BLaER1 treated with 17β-estradiol and CSF1 and Interleukin-3, amounts not matched to agents 10 nM and 100 nM (cell line): ENCODE data around the gene MDM4.
"Not testable (repeated sequence)": the region's sequence is repeated elsewhere in the genome, so short reads cannot be mapped to it uniquely, and the experiment has no call there.

Experiments
- H3K27ac ChIP-seq, 11 experiments: shearing (Covaris generic); formaldehyde crosslinking; 2 replicates each; pipeline ENCODE4 v1.8.1; 2022
- H3K27me3 ChIP-seq, 11 experiments: shearing (Covaris generic); formaldehyde crosslinking; 2 replicates each; pipeline ENCODE4 v1.8.1; 2022
- H3K36me3 ChIP-seq, 11 experiments: shearing (Covaris generic); formaldehyde crosslinking; 2 replicates each; pipeline ENCODE4 v1.8.1; 2022
- H3K4me1 ChIP-seq, 10 experiments: shearing (Covaris generic); formaldehyde crosslinking; 2 replicates each; pipeline ENCODE4 v1.8.1; 2022
- H3K4me2 ChIP-seq, 11 experiments: shearing (Covaris generic); formaldehyde crosslinking; 2 replicates each; pipeline ENCODE4 v1.8.1; 2022
- H3K4me3 ChIP-seq, 10 experiments: shearing (Covaris generic); formaldehyde crosslinking; 2 replicates each; pipeline ENCODE4 v1.8.1; 2022
- H3K9ac ChIP-seq, 11 experiments: shearing (Covaris generic); formaldehyde crosslinking; 2 replicates each; pipeline ENCODE4 v1.8.1; 2022
- H3K9me3 ChIP-seq, 11 experiments: shearing (Covaris generic); formaldehyde crosslinking; replicated peaks in 1 of 11; 2 replicates each; pipeline ENCODE4 v1.8.1; 2022
- H4K20me1 ChIP-seq, 11 experiments: shearing (Covaris generic); formaldehyde crosslinking; 2 replicates each; pipeline ENCODE4 v1.8.1; 2022
- Cebpa-rat ChIP-seq, 11 experiments: shearing (Covaris generic); IDR thresholded peaks; 2 replicates each; pipeline ENCODE4 v1.8.1; 2022

MDM4 gene

DNA sequence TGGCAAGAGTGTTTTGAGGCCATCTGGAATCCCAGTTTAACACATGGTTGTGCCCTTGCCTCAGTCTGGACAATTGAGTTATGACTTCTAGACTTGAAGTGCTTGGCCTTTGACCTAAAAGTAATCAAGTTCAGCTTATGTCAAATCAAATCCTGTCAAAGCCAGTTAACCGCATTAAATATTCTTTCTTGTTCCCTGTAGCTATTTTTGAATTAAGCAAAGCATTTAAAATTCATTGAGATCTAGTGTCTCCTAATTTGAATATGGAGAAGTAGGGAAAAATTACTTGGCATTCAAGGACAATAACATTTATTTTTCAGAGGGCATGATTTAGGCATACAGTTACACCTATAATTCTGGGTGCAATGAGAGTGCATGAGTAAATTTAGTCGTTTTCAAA is 32.1 kb downstream of the MDM4 start:
- no peak for TF ChIP-seq Cebpa-rat (IDR thresholded peaks at IDR 0.05)
- no peaks in the 10 kb centered on the region for H3K9me3 ChIP-seq
- peaks cover 0 to 26% (median 20%) of the 10 kb centered on the region in 10 experiments; a peak in 17 of 20 replicates for H3K4me1 ChIP-seq
- no peak overlapping the region for H3K4me2 ChIP-seq
- no peak overlapping the region for H3K4me3 ChIP-seq
- H3K36me3 ChIP-seq = peaks cover 100% of the 10 kb centered on the region in 11 experiments
- no peaks in the 10 kb centered on the region for H3K27me3 ChIP-seq
- no peak overlapping the region for H3K27ac ChIP-seq
- no peak overlapping the region for H3K9ac ChIP-seq
- H4K20me1 ChIP-seq = peaks cover 0 to 90% (median 12%) of the 10 kb centered on the region in 11 experiments; a peak in 11 of 22 replicates

DNA sequence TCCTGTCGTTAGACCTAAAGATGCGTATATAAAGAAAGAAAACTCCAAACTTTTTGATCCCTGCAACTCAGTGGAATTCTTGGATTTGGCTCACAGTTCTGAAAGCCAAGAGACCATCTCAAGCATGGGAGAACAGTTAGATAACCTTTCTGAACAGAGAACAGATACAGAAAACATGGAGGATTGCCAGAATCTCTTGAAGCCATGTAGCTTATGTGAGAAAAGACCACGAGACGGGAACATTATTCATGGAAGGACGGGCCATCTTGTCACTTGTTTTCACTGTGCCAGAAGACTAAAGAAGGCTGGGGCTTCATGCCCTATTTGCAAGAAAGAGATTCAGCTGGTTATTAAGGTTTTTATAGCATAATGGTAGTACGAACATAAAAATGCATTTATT is 33.1 kb downstream of the MDM4 start:
- Histone ChIP-seq H3K9me3 (no peaks in the 10 kb centered on the region), H3K4me1 (peaks cover 0 to 16% (median 9%) of the 10 kb centered on the region in 10 experiments; a peak in 14 of 20 replicates), H4K20me1 (peaks cover 0 to 90% (median 21%) of the 10 kb centered on the region in 11 experiments; a peak in 12 of 22 replicates), H3K36me3 (peaks cover 95 to 100% (median 100%) of the 10 kb centered on the region in 11 experiments), H3K4me2 (no peak overlapping the region), H3K4me3 (no peak overlapping the region), H3K9ac (no peak overlapping the region), H3K27me3 (no peaks in the 10 kb centered on the region), H3K27ac (no peak overlapping the region)
- TF ChIP-seq Cebpa-rat (IDR thresholded peaks at IDR 0.05) = no peak

DNA sequence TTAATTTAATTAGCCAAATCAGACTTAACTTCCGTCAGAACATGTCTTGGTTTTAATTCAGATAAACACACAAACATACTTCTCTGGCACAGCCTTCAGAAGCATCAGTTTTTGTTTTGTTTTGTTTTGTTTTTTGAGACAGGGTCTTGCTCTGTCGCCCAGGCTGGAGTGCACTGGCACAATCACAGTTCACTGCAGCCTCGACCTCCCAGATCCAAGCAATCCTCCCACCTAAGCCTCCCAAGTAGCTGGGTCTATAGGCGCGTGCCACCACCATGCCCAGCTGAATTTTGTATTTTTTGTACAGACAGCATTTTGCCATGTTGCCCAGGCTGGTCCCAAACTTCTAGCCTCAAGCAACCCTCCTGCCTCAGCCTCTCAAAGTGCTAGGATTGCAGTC is 34.7 kb downstream of the MDM4 start:
- H3K9me3 ChIP-seq = no peaks in the 10 kb centered on the region
- no peak overlapping the region for H3K4me2 ChIP-seq
- H3K4me1 ChIP-seq = no peaks in the 10 kb centered on the region; a peak in 1 of 20 replicates
- H3K27ac ChIP-seq = no peak overlapping the region
- peaks cover 92 to 100% (median 98%) of the 10 kb centered on the region in 11 experiments for H3K36me3 ChIP-seq
- H3K4me3 ChIP-seq = no peak overlapping the region
- H3K9ac ChIP-seq = no peak overlapping the region
- no peak for TF ChIP-seq Cebpa-rat (IDR thresholded peaks at IDR 0.05)
- H4K20me1 ChIP-seq = peaks cover 0 to 89% (median 28%) of the 10 kb centered on the region in 11 experiments; a peak in 13 of 22 replicates
- H3K27me3 ChIP-seq = no peaks in the 10 kb centered on the region

DNA sequence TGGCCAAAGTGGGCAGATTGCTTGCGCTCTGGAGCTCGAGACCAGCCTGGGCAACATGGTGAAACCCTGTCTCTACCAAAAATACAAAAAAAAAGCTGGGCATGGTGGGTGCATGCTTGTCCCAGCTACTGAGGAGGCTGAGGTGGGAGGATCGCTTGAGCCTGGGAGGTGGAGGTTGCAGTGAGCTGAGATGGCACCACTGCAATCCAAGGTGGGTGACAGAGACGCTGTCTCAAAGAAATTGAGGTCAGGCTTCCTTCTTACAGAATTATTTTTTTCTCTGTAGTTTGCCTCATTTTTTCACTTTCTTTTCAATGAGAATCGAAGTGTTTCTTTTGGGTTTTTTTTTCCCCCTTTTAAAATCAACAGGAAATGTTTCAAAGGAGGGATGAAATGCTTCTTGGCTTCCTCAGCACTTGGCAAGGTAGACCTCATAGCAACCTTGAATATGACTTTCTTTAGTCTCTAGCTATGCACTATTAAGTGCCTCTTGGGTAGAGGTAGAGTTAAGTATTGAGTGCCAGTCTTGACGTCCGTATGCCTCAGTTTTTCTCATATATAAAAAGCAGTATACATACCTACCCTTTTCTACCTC is 40.3 kb downstream of the MDM4 start:
- H3K4me1 ChIP-seq = peaks cover 14 to 29% (median 21%) of the 10 kb centered on the region in 10 experiments
- no peaks in the 10 kb centered on the region for H3K9me3 ChIP-seq
- H3K9ac ChIP-seq = no peak overlapping the region
- no peak overlapping the region for H3K4me3 ChIP-seq
- H4K20me1 ChIP-seq = peaks cover 6 to 68% (median 30%) of the 10 kb centered on the region in 11 experiments; a peak in 14 of 22 replicates
- H3K36me3 ChIP-seq = peaks cover 61 to 96% (median 75%) of the 10 kb centered on the region in 11 experiments
- no peaks in the 10 kb centered on the region for H3K27me3 ChIP-seq
- TF ChIP-seq Cebpa-rat (IDR thresholded peaks at IDR 0.05) = no peak
- no peak overlapping the region for H3K27ac ChIP-seq
- no peak overlapping the region for H3K4me2 ChIP-seq

DNA sequence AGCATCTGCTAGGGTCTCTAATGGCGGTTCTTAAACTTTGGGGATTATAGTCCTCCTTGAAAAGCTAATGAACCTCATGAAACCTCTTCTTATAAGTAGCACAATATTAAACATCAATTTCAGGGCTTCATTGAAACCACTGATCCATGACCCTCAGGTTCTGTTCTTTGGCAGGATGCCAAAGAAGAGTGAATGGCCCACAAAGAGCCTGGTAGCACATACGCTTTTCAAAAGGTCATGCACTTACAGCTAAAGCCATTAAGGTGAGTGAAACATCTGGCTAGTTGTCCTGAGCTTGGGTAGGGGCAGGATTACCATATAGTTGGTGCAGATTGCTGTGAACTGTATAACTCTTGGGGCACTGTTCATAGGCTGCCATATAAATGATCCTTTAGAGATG is 42.3 kb downstream of the MDM4 start:
- peaks cover 29 to 46% (median 37%) of the 10 kb centered on the region in 10 experiments for H3K4me1 ChIP-seq
- H3K4me2 ChIP-seq = peak overlapping the region in 7 of 11 experiments; percentile 10 to 37 (median 21); a peak in 8 of 22 replicates
- H3K27me3 ChIP-seq = no peaks in the 10 kb centered on the region
- H3K4me3 ChIP-seq = no peak overlapping the region
- H4K20me1 ChIP-seq = peaks cover 6 to 61% (median 30%) of the 10 kb centered on the region in 11 experiments; a peak in 15 of 22 replicates
- peaks cover 52 to 94% (median 70%) of the 10 kb centered on the region in 11 experiments for H3K36me3 ChIP-seq
- no peak overlapping the region for H3K9ac ChIP-seq
- no peaks in the 10 kb centered on the region for H3K9me3 ChIP-seq
- no peak overlapping the region for H3K27ac ChIP-seq
- TF ChIP-seq Cebpa-rat (IDR thresholded peaks at IDR 0.05) = no peak

DNA sequence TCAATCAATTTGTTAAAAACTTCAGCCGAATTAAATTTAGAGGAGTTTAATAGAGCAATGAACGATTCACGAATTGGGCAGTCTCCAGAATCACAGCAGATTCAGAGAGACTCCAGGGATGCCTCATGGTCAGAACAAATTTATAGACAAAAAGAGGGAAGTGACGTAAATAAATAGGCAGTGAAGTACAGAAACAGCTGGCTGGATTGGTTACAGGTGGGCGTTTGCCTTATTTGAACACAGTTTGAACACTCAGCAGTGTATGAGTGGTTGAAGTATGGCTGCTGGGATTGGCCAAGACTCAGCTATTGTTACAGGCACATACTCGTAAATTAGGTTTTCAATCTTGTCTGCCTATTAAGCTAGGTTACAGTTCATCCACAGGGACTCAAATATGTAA is 43.8 kb downstream of the MDM4 start:
- not testable (repeated sequence) for H3K9me3 ChIP-seq, H3K4me3 ChIP-seq, H3K27ac ChIP-seq, H3K27me3 ChIP-seq, H3K9ac ChIP-seq
- H3K36me3 ChIP-seq = peaks cover 40 to 90% (median 57%) of the 10 kb centered on the region in 11 experiments
- peaks cover 4 to 49% (median 20%) of the 10 kb centered on the region in 11 experiments; a peak in 14 of 22 replicates for H4K20me1 ChIP-seq
- H3K4me2 ChIP-seq = peak overlapping the region in 2 of 11 experiments; percentile 10 to 21; a peak in 1 of 22 replicates
- H3K4me1 ChIP-seq = peaks cover 29 to 59% (median 47%) of the 10 kb centered on the region in 10 experiments

DNA sequence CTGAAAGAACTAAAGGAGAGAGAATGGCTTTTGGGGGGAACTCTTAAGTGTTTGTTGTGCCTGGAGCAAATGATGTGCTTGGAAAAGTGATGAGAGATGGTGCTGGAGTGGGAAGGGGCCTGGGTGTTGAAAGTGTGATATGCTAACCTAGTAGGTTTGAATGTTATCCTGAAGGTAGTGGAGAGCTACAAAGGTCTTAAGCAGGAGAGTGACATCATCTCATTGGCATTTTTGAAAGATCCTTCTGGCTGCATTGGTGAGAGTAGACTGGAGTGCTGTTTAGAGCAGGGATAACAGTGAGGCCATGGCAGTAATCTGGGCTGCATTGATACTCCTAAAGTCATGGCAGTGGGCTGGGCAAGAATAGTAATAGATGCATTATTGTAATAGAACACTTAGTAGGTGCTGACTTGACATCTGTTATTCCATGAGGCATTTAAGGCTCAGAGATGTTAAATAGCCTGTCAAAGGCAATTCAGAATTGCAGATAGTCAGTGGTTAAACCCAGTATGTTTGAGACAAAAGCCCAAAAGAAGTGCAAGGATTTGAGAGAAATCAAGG is 44.5 kb downstream of the MDM4 start:
- Histone ChIP-seq H3K27ac (peak overlapping the region in 1 of 11 experiments; percentile 14; a peak in 2 of 22 replicates), H3K9ac (no peak overlapping the region), H3K4me1 (peaks cover 29 to 63% (median 50%) of the 10 kb centered on the region in 10 experiments), H3K36me3 (peaks cover 35 to 87% (median 51%) of the 10 kb centered on the region in 11 experiments), H4K20me1 (peaks cover 1 to 50% (median 21%) of the 10 kb centered on the region in 11 experiments; a peak in 15 of 22 replicates), H3K27me3 (no peaks in the 10 kb centered on the region), H3K9me3 (no peaks in the 10 kb centered on the region), H3K4me2 (no peak overlapping the region), H3K4me3 (no peak overlapping the region)
- no peak for TF ChIP-seq Cebpa-rat (IDR thresholded peaks at IDR 0.05)

DNA sequence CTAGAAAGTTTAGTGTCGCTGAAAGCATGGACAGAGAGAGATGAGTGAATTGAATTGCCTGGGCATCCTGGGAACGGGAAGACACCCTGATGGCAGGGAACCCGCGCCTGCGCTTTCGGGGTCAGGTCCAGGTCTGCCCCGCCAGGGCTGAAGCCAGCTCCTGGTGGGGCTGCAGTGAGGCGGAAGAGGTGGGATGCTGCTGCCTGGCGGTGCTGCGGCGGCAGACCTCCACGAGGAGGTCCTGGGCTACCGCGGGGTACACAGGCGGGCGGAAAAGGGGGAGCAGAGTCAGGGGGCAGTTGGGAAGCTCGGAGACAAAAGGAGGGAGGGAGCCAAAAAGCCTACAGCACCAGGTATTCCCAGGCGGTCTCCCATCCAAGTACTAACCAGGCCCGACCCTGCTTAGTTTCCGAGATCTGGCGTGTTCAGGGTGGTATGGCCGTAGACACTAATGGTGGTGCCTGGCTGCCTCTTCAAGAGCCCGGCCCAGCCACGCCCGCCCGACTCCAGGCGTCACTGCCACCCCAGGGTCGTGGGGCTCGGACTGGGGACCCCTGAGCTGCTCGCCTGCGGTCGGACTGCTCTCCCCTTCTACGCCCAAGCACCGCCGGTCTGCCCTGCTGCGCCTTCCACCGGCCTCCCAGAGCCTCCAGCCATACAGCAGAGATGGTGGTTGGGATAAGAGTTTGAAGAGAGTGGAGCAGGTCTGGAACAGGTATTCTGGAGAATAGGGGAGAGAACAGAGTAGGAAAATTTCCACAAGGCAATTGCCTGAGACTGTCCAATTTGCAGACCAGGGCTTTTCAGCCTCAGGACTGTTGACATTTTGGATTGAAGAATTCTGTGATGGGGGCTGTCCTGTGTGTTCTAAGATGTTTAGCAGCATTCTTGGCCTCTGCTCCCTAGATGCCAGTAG is 46.1 kb downstream of the MDM4 start:
- Histone ChIP-seq H3K4me3 (no peak overlapping the region), H4K20me1 (peaks cover 0 to 42% (median 12%) of the 10 kb centered on the region in 11 experiments; a peak in 11 of 22 replicates), H3K9me3 (no peaks in the 10 kb centered on the region), H3K4me1 (peaks cover 29 to 73% (median 59%) of the 10 kb centered on the region in 10 experiments), H3K27me3 (no peaks in the 10 kb centered on the region), H3K9ac (peak overlapping the region in 1 of 11 experiments; percentile 21; a peak in 1 of 22 replicates), H3K4me2 (peak overlapping the region in 9 of 11 experiments; percentile 3 to 40 (median 13); a peak in 9 of 22 replicates), H3K27ac (no peak overlapping the region), H3K36me3 (peaks cover 20 to 84% (median 46%) of the 10 kb centered on the region in 11 experiments)
- no peak for TF ChIP-seq Cebpa-rat (IDR thresholded peaks at IDR 0.05)
